Lower leg skin (tissue), 4 donors: Measurements from ENCODE around the gene MMAA. TPM values are rescaled to one million over a fixed set of nuclear protein-coding genes. Genes with fewer than 3 reads are reported as not detected.
"Not testable (repeated sequence)": the region's sequence is repeated elsewhere in the genome, so short reads cannot be mapped to it uniquely, and the experiment has no call there.

Experiments used
- DNase-seq, 2 donors: peaks; one replicate each; pipeline ENCODE4 v3.0.0-alpha.2; 2019; ENCODE audit warnings: low spot score in 2 of 2
- H3K4me3 ChIP-seq: fragments of 200-600 bp; sonication (generic); 2 replicates; pipeline ENCODE4 v1.5.1; 2017; ENCODE audit warnings: mild to moderate bottlenecking, low read depth; ENCODE audit not compliant: poor library complexity, severe bottlenecking
- POLR2A ChIP-seq, 2 donors: fragments of 450-650 bp; IDR thresholded peaks; one replicate each; pipeline ENCODE4 v1.6.1; 2016 to 2017; ENCODE audit warnings: antibody characterized with exemption in 2 of 2, mild to moderate bottlenecking in 1 of 2, moderate library complexity in 1 of 2
- WGBS, 2 donors: methylation state at CpG; one replicate each; pipeline ENCODE4 v1.1.5; 2018; 5-methylcytosine and 5-hydroxymethylcytosine counted together
- intact Hi-C: fragments of 100-400 bp; cut with DNase I; formaldehyde crosslinking; loops from one replicate; pipeline ENCODE4 v1.15.0; 2023; ENCODE audit warnings: low total_unique reads
- total RNA-seq, 4 donors: library from RNA; depleted of rRNA; stranded (reverse); fragments of >200 nt; gene quantifications; one replicate each; pipeline ENCODE4 v1.1.0, GENCODE V29; 2016
- TF ChIP-seq, protein P1 (sequence below), 3 donors: fragments of 450-650 bp; IDR thresholded peaks; one replicate each; pipeline ENCODE4 v1.5.1; 2016; ENCODE audit warnings: antibody characterized with exemption in 3 of 3, mild to moderate bottlenecking in 3 of 3, moderate library complexity in 2 of 3

MMAA gene
- total RNA-seq, 4 donors from 2014 or later: 4.9 to 9.3 (median 7.2) TPM

DNA sequence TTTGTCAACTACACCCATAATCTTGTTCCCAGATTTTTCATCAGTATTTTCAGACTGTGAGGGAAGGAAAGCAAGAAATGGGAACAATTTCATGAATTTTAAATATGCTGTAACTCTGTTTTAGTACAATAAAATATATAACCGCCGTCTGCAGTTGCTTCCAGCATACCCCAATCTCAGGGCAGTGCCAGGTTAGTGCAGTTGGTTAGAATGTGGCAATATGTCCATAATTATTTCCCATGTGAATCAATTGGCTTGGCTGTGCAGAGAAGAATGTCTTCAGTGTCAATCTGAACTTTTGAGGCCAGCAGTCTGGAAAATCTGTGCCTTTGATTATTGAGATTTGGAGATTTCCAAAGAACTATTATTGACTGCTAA lies 5.0 kb upstream of the MMAA start:
- no peak overlapping the region for H3K4me3 ChIP-seq
- intact Hi-C loops: no loop called here
- no peak for DNase-seq
- 68% methylated on average over 2 of the region's 2 CpGs for WGBS, 2 donors
- no peak for TF ChIP-seq POLR2A (IDR thresholded peaks at IDR 0.05)
- TF ChIP-seq, protein P1, sequence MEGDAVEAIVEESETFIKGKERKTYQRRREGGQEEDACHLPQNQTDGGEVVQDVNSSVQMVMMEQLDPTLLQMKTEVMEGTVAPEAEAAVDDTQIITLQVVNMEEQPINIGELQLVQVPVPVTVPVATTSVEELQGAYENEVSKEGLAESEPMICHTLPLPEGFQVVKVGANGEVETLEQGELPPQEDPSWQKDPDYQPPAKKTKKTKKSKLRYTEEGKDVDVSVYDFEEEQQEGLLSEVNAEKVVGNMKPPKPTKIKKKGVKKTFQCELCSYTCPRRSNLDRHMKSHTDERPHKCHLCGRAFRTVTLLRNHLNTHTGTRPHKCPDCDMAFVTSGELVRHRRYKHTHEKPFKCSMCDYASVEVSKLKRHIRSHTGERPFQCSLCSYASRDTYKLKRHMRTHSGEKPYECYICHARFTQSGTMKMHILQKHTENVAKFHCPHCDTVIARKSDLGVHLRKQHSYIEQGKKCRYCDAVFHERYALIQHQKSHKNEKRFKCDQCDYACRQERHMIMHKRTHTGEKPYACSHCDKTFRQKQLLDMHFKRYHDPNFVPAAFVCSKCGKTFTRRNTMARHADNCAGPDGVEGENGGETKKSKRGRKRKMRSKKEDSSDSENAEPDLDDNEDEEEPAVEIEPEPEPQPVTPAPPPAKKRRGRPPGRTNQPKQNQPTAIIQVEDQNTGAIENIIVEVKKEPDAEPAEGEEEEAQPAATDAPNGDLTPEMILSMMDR (IDR thresholded peaks at IDR 0.05): no peak

DNA sequence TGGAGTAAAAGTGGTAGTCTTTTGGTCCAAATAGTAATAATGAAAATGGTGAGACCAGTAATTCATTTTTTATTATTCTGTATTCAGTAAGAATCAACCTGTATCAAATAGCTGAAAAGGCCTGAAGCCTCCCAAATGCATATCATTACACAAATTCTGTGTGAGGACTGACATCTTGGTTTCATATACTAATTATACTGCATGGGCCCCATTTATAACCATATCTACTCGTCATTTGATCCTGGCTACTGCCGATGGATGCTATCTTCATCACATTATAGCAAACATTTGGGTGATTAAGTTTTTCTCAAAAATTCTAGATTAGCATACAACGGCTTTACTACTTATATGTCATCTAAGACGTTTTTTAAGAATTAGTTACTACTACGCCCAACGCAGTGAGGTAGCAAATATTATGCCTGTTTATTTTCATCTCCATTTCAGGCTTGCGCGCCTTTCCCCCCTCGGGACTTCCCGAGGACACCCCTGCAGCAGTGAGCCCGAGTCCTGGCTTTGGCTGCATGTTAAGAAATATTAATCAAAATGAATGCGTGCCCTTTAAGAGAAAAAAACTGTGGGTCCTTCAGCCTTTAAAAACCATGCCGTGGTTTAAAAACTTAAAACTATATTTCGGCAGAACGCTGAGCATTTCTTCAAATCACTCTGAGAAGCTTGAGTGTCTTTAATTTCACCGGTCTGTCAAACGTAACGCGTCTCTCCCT lies 814 bp upstream of the MMAA start:
- intact Hi-C loops: loop anchor here (5.0 kb wide), 1 partner anchor 319 kb away; the partner anchor contains the start of gene ZNF827
- TF ChIP-seq, protein P1 (IDR thresholded peaks at IDR 0.05): no peak
- TF ChIP-seq POLR2A (IDR thresholded peaks at IDR 0.05): no peak
- WGBS, 2 donors: 2 to 3% methylated on average over 19 of the region's 19 CpGs

DNA sequence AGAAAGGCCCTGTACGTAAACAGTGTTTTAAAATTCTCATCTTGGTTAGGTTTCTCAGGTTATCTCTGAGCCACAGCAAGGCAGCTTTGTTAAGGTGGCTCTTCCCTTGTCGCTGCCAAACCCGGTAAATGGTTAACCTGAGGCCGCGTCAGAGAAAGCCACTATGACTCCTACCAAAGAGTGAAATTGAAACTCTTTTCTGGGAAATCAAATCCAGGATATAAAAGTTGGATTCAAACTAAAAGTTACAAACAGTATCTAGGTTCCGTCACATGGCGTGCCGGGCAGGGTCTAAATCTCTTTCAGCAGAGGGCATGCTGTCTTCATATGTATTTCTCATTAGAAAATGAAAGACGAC lies 433 bp downstream of the MMAA start:
- peak; percentile 26 to 85 for DNase-seq
- 0 to 1% methylated on average over 9 of the region's 9 CpGs for WGBS, 2 donors
- no peak for TF ChIP-seq POLR2A (IDR thresholded peaks at IDR 0.05)
- TF ChIP-seq, protein P1 (IDR thresholded peaks at IDR 0.05): no peak

More for the DNA sequence above, 814 bp upstream of the MMAA start:
- H3K4me3 ChIP-seq: peak overlapping the region; percentile 36
- DNase-seq: no peak

DNA sequence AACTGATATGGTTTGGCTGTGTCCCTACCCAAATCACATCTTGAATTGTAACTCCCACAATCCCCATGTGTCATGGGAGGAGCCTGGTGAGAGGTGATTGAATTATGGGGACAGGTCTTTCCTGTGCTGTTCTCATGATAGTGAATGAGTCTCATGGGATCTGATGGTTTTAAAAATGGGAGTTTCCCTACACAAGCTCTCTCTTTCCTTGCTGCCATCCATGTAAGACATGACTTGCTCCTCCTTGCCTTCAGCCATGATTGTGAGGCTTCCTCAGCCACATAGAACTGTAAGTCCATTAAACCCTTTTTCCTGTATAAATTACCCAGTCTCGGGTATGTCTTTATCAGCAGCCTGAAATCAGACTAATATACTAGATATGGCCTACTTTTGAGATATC lies 2.9 kb downstream of the MMAA start:
- 77 to 97% methylated on average over 1 of the region's 1 CpG for WGBS, 2 donors
- DNase-seq, intact Hi-C loops: not testable (repeated sequence)

More for the DNA sequence above, 433 bp downstream of the MMAA start:
- intact Hi-C loops: loop anchor here (5.0 kb wide), 1 partner anchor 318 kb away; the partner anchor contains the start of gene ZNF827
- peak overlapping the region; percentile 36 for H3K4me3 ChIP-seq

DNA sequence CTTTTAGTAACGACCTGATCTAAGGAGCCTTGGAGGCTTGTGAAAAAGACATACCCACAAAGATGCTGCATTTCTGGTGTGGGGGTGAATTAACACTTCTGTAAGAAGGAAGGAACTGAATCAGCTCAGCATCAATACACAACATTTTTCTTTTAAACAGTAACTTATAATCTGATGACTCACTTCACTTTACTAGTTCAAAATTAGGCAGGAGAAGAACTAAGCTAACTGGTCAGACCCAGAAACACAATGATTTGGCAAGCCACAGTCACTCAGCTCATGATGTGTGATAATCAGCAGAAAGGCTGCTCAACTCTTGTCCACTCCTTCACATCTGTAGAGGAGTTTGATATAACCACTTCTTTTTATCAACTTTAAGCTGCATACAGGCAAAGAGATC lies 4.6 kb downstream of the MMAA start:
- 85 to 87% methylated on average over 1 of the region's 1 CpG for WGBS, 2 donors
- no peak for DNase-seq
- H3K4me3 ChIP-seq: no peak overlapping the region
- TF ChIP-seq POLR2A (IDR thresholded peaks at IDR 0.05): no peak
- TF ChIP-seq, protein P1 (IDR thresholded peaks at IDR 0.05): no peak
- intact Hi-C loops: no loop called here

More for the DNA sequence above, 2.9 kb downstream of the MMAA start:
- H3K4me3 ChIP-seq: not testable (repeated sequence)

DNA sequence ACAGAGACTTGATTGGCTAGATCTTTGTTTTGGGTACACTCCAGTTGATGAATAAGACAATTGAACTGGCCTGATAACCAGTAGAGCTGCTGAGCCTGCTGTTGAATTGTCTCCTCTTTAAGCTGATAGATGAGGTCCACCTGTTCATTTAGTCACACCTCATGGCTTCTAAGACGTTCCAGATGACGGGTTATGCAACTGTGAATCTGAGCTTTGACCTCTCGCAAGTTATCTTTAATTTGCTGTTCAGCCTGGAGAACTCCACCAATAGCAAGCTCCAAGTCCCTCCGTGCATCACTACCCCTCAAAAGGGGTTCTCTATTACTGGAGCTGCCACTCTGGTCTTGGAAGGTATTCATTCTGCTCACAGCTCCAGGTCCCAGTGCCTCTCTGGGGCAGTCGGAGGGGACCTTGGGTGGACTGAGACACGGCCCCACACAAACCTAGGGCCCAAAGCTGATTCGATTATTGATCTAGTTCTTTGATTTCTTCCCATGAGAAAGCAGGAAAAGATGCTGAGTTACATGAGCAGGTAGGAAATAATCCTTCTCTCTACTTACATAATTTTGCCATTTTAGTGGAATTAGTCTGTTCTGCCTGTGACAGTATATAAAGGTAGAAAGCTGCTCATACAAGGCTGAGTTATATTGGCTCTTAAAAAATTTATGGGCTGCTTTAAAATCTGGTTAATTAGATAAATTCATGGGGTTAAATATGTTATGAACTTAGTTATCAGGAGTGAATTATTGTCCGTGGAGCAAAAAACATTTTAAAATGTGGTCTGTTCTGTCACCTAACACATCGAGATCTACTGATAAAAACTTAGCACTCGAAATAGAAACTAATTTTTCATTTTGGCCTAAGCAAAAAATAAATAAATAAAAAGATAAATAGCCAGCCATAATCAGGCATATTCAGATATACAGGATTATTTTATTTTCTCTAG lies 6.8 kb downstream of the MMAA start:
- WGBS, 2 donors: 83 to 92% methylated on average over 10 of the region's 10 CpGs
- DNase-seq: no peak
- H3K4me3 ChIP-seq: no peak overlapping the region
- TF ChIP-seq POLR2A (IDR thresholded peaks at IDR 0.05): no peak
- TF ChIP-seq, protein P1 (IDR thresholded peaks at IDR 0.05): no peak
- intact Hi-C loops: no loop called here
